Heart left ventricle (tissue), 16 donors: ENCODE data around the gene RAB5IF. TPM values are rescaled to one million over a fixed set of nuclear protein-coding genes. Genes with fewer than 3 reads are reported as not detected.

Source experiments
- ATAC-seq, 4 donors: fragments of 200-7000 bp; cut with Tn5 transposase; one replicate each; pipeline ENCODE4 v1.9.1; 2020 to 2022; ENCODE audit warnings: moderate library complexity in 4 of 4, mild to moderate bottlenecking in 3 of 4, moderate number of reproducible peaks in 1 of 4
- DNase-seq, 5 donors: peaks; one replicate each; pipeline ENCODE4 v3.0.0-alpha.2; 2020
- H3K27ac ChIP-seq, 12 donors: fragments of 200-600 bp; sonication (generic) in 4 of 12; one replicate each; pipeline versions ENCODE4 v1.5.0 to v1.8.0; 2016 to 2022; ENCODE audit warnings: mild to moderate bottlenecking in 2 of 12
- H3K27me3 ChIP-seq, 9 donors: fragments of 200-600 bp; sonication (generic) in 2 of 9; one replicate each; pipeline versions ENCODE4 v1.5.1 to v1.8.0; 2016 to 2022; ENCODE audit warnings: mild to moderate bottlenecking in 3 of 9
- H3K36me3 ChIP-seq, 9 donors: fragments of 200-600 bp; sonication (generic) in 2 of 9; one replicate each; pipeline versions ENCODE4 v1.5.0 to v1.8.0; 2018 to 2022; ENCODE audit warnings: mild to moderate bottlenecking in 2 of 9
- H3K4me1 ChIP-seq, 12 donors: fragments of 200-600 bp; sonication (generic) in 4 of 12; one replicate each; pipeline versions ENCODE4 v1.5.0 to v1.8.0; 2016 to 2022; ENCODE audit warnings: mild to moderate bottlenecking in 3 of 12
- H3K4me3 ChIP-seq, 12 donors: fragments of 200-600 bp; sonication (generic) in 4 of 12; one replicate each; pipeline versions ENCODE4 v1.5.0 to v1.8.0; 2017 to 2022; ENCODE audit warnings: mild to moderate bottlenecking in 9 of 12, moderate library complexity in 4 of 12
- H3K9me3 ChIP-seq, 12 donors: fragments of 200-600 bp; sonication (generic) in 4 of 12; one replicate each; pipeline versions ENCODE4 v1.5.0 to v1.8.0; 2016 to 2022; ENCODE audit warnings: mild to moderate bottlenecking in 1 of 12
- POLR2A ChIP-seq, 2 donors: fragments of 450-650 bp; IDR thresholded peaks; one replicate each; pipeline ENCODE4 v1.6.1; 2017; ENCODE audit warnings: antibody characterized with exemption in 2 of 2, mild to moderate bottlenecking in 2 of 2, moderate library complexity in 2 of 2
- WGBS, 4 donors: extraction: QIAGEN DNeasy Blood & Tissue Kit in 2 of 4; methylation state at CpG; one replicate each; pipeline versions ENCODE4 v1.1.5 to v1.1.7; 2013 to 2018; 5-methylcytosine and 5-hydroxymethylcytosine counted together
- intact Hi-C, 10 donors: fragments of 100-400 bp; cut with DNase I; formaldehyde crosslinking; loops; one replicate each; pipeline versions ENCODE4 v1.11.1 to v1.14.2; 2022
- polyA plus RNA-seq, 2 donors: library from polyadenylated mRNA; stranded (reverse); fragments of 200-250 nt; gene quantifications; one replicate each; pipeline ENCODE4 v1.2.3, GENCODE V29; 2013
- total RNA-seq, 9 donors: library from RNA; depleted of rRNA in 2 of 9; stranded (reverse); fragments of >200 nt in 2 of 9; fragmentation: NEBNext Ultra II Directional in 3 of 9; extraction: Animal tissue kit (Norgen Biotek cat#: 25700) in 3 of 9; gene quantifications; one replicate each; pipeline versions ENCODE4 v1.1.0 to v1.2.4, GENCODE V29; 2016 to 2023
- TF ChIP-seq, protein P1 (sequence below), 12 donors: fragments of 200-600 bp; sonication (generic) in 4 of 12; IDR thresholded peaks; one replicate each; pipeline versions ENCODE4 v1.5.0 to v1.8.0; 2018 to 2022; ENCODE audit warnings: antibody characterized with exemption in 12 of 12, mild to moderate bottlenecking in 5 of 12
- donor health status: ischemic (EF 13 %, LVEDD 7.1; RV severe dilation, severe dysfunction).
- donor health status: healthy with polysubstance abuse.
- donor health status: DM: no; HTN: yes; CAD: no.
- donor health status: DM: no; HTN: no; CAD: no.
- donor health status: ischemic (EF 25% LVEDD 6.9; RV normal size, moderate dysfunction).
- donor health status: ischemic (EF 25% LVEDD 5.7; RV mildly dilated, moderate dysfunction).
- donor health status: healthy.
- donor health status: DM: yes; HTN: yes; CAD: no.
- donor health status: ischemic (EF 35%, LVEDD 5.7; RV mildly dilated, moderate dysfunction).
- donor health status: nonischemic (EF 11% LVEDD 7.7; RV severe dilation, severe dysfunction).
- donor health status: DM: yes; HTN: yes; CAD: no.
- donor health status: PGD.
- donor health status: ischemic (EF 29% LVEDD 5.4; RV normal size, mild dysfunction).
- donor health status: nonischemic (EF 23%, LVEDD 6.1; RV moderate dilation, normal function).

RAB5IF gene
- total and polyA plus RNA-seq, 11 donors: 35.5 to 101 (median 63.1) TPM

- peaks cover 0 to 19% (median 0%) of the 10 kb centered on the region in 12 donors for H3K4me1 ChIP-seq
- DNase-seq: no peak
- H3K27me3 ChIP-seq: no peaks in the 10 kb centered on the region
- WGBS, 4 donors: 72 to 79% (median 79%) methylated on average over 14 to 15 of the region's 15 CpGs
- H3K9me3 ChIP-seq: no peaks in the 10 kb centered on the region
- H3K4me3 ChIP-seq: no peak overlapping the region
- H3K36me3 ChIP-seq: peaks cover 0 to 3% (median 0%) of the 10 kb centered on the region in 9 donors
- intact Hi-C loops: loop anchor here in 1 of 10 donors (10.0 kb wide), 1 partner anchor 55 kb away; no protein-coding TSS in a partner anchor
- peak overlapping the region in 1 of 12 donors; percentile 25 for H3K27ac ChIP-seq
- TF ChIP-seq POLR2A (IDR thresholded peaks at IDR 0.05): no peak
- TF ChIP-seq, protein P1, sequence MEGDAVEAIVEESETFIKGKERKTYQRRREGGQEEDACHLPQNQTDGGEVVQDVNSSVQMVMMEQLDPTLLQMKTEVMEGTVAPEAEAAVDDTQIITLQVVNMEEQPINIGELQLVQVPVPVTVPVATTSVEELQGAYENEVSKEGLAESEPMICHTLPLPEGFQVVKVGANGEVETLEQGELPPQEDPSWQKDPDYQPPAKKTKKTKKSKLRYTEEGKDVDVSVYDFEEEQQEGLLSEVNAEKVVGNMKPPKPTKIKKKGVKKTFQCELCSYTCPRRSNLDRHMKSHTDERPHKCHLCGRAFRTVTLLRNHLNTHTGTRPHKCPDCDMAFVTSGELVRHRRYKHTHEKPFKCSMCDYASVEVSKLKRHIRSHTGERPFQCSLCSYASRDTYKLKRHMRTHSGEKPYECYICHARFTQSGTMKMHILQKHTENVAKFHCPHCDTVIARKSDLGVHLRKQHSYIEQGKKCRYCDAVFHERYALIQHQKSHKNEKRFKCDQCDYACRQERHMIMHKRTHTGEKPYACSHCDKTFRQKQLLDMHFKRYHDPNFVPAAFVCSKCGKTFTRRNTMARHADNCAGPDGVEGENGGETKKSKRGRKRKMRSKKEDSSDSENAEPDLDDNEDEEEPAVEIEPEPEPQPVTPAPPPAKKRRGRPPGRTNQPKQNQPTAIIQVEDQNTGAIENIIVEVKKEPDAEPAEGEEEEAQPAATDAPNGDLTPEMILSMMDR (IDR thresholded peaks at IDR 0.05): no peak
- ATAC-seq: peak in 1 of 4 donors; percentile 50
Measured at GRCh38 chr20:36629719-36630681, 24.4 kb downstream of the RAB5IF start.

DNA sequence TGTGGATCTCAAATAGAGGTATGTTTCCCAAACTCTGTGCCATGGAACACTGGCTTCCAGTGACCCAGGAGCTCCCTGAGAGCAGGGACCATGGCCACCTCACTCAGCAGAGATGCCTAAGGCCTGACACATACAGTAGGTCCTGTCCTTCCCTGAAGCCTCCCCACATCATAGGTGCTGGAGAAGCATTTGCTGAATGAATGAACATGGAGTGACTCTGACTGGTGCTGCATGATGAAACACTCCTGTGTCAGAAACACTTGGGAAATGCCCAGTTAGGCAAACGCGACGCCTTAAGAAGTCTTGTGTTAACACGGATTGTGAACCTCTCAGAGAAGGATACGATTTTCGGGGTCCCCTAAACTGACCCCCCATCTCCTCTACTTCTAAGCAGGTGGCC lies 26.1 kb downstream of the RAB5IF start:
- Histone ChIP-seq H3K36me3 (peaks cover 0 to 3% (median 0%) of the 10 kb centered on the region in 9 donors), H3K27ac (no peak overlapping the region), H3K27me3 (no peaks in the 10 kb centered on the region), H3K4me1 (peaks cover 0 to 19% (median 0%) of the 10 kb centered on the region in 12 donors), H3K4me3 (no peak overlapping the region), H3K9me3 (no peaks in the 10 kb centered on the region)
- DNase-seq (no peak), ATAC-seq (no peak)
- intact Hi-C loops: no loop called here
- TF ChIP-seq, protein P1 (IDR thresholded peaks at IDR 0.05): no peak
- TF ChIP-seq POLR2A (IDR thresholded peaks at IDR 0.05): no peak
- 88 to 98% (median 91%) methylated on average over 6 of the region's 6 CpGs for whole genome bisulfite sequencing, 4 donors

DNA sequence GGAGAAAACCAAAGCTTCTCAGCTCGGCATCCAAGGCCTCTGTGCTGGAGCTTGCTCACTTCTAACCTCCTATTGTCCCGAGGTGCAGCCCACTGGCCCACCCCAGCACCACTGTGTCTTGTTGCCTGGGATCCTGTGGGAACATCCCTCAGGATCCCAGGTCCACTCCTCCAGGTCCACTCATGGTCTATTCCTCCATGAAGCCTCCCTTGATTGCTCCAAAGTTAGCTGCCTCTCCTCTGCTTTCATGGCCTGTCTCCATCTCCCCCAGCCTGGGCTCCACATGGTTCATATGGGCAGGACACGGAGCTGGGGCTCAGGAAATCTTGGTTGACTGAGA lies 26.5 kb downstream of the RAB5IF start:
- 81 to 86% (median 83%) methylated on average over 3 of the region's 3 CpGs for WGBS, 4 donors
- ATAC-seq: no peak
- Histone ChIP-seq H3K27ac (no peak overlapping the region), H3K4me1 (peaks cover 0 to 19% (median 0%) of the 10 kb centered on the region in 12 donors), H3K27me3 (no peaks in the 10 kb centered on the region), H3K36me3 (peaks cover 0 to 3% (median 0%) of the 10 kb centered on the region in 9 donors), H3K4me3 (no peak overlapping the region), H3K9me3 (no peaks in the 10 kb centered on the region)
- TF ChIP-seq POLR2A (IDR thresholded peaks at IDR 0.05): no peak
- TF ChIP-seq, protein P1 (IDR thresholded peaks at IDR 0.05): no peak
- intact Hi-C loops: no loop called here
- DNase-seq: no peak

- TF ChIP-seq, protein P1 (IDR thresholded peaks at IDR 0.05): no peak
- TF ChIP-seq POLR2A (IDR thresholded peaks at IDR 0.05): no peak
- intact Hi-C loops: no loop called here
- no peaks in the 10 kb centered on the region for H3K27me3 ChIP-seq
- H3K4me3 ChIP-seq: no peak overlapping the region
- DNase-seq (no peak), ATAC-seq (no peak)
- WGBS, 4 donors: 83 to 86% (median 84%) methylated on average over 12 to 14 of the region's 14 CpGs
- peaks cover 0 to 19% (median 0%) of the 10 kb centered on the region in 12 donors for H3K4me1 ChIP-seq
- no peaks in the 10 kb centered on the region for H3K9me3 ChIP-seq
- peaks cover 0 to 3% (median 0%) of the 10 kb centered on the region in 9 donors for H3K36me3 ChIP-seq
- no peak overlapping the region for H3K27ac ChIP-seq
Measured at GRCh38 chr20:36632487-36633284, 27.1 kb downstream of the RAB5IF start.
